Vagina (tissue), 2 donors: Measurements from ENCODE around the gene ZFHX3.

Source experiments
- POLR2A ChIP-seq, 2 donors: fragments of 450-650 bp; IDR thresholded peaks; one replicate each; pipeline ENCODE4 v1.6.1; 2017; ENCODE audit warnings: antibody characterized with exemption in 2 of 2, mild to moderate bottlenecking in 2 of 2, moderate library complexity in 2 of 2
- POLR2AphosphoS5 ChIP-seq, 2 donors: sonication (generic); formaldehyde crosslinking; IDR thresholded peaks; one replicate each; pipeline ENCODE4 v1.9.0; 2017; ENCODE audit warnings: antibody characterized with exemption in 2 of 2, mild to moderate bottlenecking in 2 of 2, low read depth in 1 of 2; ENCODE audit not compliant: insufficient read depth in 1 of 2
- TF ChIP-seq, protein P1 (sequence below), 3 experiments: fragments of 450-650 bp in 2 of 3; fragments of 200-600 bp in 1 of 3; sonication (generic) in 1 of 3; IDR thresholded peaks; one replicate each; pipeline ENCODE4 v1.5.1; 2017 to 2019; ENCODE audit warnings: antibody characterized with exemption in 3 of 3, mild to moderate bottlenecking in 2 of 3, moderate library complexity in 2 of 3

DNA sequence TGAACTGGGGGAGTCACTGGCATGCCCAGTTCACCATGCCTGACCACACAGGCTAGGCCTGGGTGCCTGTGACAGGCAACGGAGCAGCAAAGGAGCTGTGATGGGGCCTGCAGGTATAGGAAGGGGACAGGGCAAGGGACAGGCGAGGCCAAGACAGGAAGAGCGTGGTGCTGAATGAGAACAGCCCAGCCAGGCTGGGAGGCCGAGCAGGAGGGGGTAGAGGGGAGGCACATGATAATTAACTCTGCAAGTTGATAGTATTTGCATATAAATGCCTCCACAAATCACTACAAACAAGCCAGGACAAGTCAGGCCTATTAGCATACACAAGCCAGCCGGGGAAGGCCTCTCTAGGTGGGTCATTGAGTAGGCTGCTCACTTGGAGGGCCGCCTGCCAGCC, 7.8 kb downstream of the ZFHX3 start:
- TF ChIP-seq, protein P1, sequence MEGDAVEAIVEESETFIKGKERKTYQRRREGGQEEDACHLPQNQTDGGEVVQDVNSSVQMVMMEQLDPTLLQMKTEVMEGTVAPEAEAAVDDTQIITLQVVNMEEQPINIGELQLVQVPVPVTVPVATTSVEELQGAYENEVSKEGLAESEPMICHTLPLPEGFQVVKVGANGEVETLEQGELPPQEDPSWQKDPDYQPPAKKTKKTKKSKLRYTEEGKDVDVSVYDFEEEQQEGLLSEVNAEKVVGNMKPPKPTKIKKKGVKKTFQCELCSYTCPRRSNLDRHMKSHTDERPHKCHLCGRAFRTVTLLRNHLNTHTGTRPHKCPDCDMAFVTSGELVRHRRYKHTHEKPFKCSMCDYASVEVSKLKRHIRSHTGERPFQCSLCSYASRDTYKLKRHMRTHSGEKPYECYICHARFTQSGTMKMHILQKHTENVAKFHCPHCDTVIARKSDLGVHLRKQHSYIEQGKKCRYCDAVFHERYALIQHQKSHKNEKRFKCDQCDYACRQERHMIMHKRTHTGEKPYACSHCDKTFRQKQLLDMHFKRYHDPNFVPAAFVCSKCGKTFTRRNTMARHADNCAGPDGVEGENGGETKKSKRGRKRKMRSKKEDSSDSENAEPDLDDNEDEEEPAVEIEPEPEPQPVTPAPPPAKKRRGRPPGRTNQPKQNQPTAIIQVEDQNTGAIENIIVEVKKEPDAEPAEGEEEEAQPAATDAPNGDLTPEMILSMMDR (IDR thresholded peaks at IDR 0.05): no peak
- TF ChIP-seq POLR2A (IDR thresholded peaks at IDR 0.05): no peak
- TF ChIP-seq POLR2AphosphoS5 (IDR thresholded peaks at IDR 0.05; ENCODE audit: insufficient read depth in 1 of 2, low read depth in 1 of 2): no peak
